ENCODE measurements around the gene GGA1.
A peak's percentile ranks its signal among the peaks of the same experiment; 100 is the strongest.

Gene GGA1

GRCh38 chr22:37566329-37566837, 42.3 kb upstream of the GGA1 start:
- no peak for TF ChIP-seq POLR2A (IDR thresholded peaks at IDR 0.05; ENCODE audit: extremely low read depth, insufficient read length)
- no peak for TF ChIP-seq MYC (IDR thresholded peaks at IDR 0.05; ENCODE audit: low read depth, low read length)
- no peak for TF ChIP-seq CTCF (IDR thresholded peaks at IDR 0.05; ENCODE audit: low read depth, low read length)
- TF ChIP-seq MAX (IDR thresholded peaks at IDR 0.05; ENCODE audit: low read depth, low read length): no peak

GRCh38 chr22:37566903-37567798, 41.5 kb upstream of the GGA1 start:
- DNase-seq (ENCODE audit: low read depth): peak; percentile 86
- H3K4me3 ChIP-seq (ENCODE audit: low read depth, low read length): no peak overlapping the region
- no peak for TF ChIP-seq MYC (IDR thresholded peaks at IDR 0.05; ENCODE audit: low read depth, low read length)
- 0 out of 2 replicates have a peak, but pooled peaks have one; percentile 14 for TF ChIP-seq MAX (IDR thresholded peaks at IDR 0.05; ENCODE audit: low read depth, low read length)
- peak; percentile 93 for TF ChIP-seq CTCF (IDR thresholded peaks at IDR 0.05; ENCODE audit: low read depth, low read length)
- no peak for TF ChIP-seq POLR2A (IDR thresholded peaks at IDR 0.05; ENCODE audit: extremely low read depth, insufficient read length)

More at GRCh38 chr22:37566329-37566837, 42.3 kb upstream of the GGA1 start:
- no peak for DNase-seq (ENCODE audit: low read depth)
- H3K4me3 ChIP-seq (ENCODE audit: low read depth, low read length): no peak overlapping the region

- H3K4me3 ChIP-seq (ENCODE audit: low read depth, low read length): no peak overlapping the region
- TF ChIP-seq POLR2A (IDR thresholded peaks at IDR 0.05; ENCODE audit: extremely low read depth, insufficient read length) (no peak), MYC (IDR thresholded peaks at IDR 0.05; ENCODE audit: low read depth, low read length) (no peak), CTCF (IDR thresholded peaks at IDR 0.05; ENCODE audit: low read depth, low read length) (no peak), MAX (IDR thresholded peaks at IDR 0.05; ENCODE audit: low read depth, low read length) (no peak)
- DNase-seq (ENCODE audit: low read depth): no peak
These were observed 40.6 kb upstream of the GGA1 start for GRCh38 chr22:37568012-37568411.

- no peak overlapping the region for H3K4me3 ChIP-seq (ENCODE audit: low read depth, low read length)
- no peak for TF ChIP-seq MYC (IDR thresholded peaks at IDR 0.05; ENCODE audit: low read depth, low read length)
- no peak for TF ChIP-seq POLR2A (IDR thresholded peaks at IDR 0.05; ENCODE audit: extremely low read depth, insufficient read length)
- TF ChIP-seq MAX (IDR thresholded peaks at IDR 0.05; ENCODE audit: low read depth, low read length): no peak
- no peak for TF ChIP-seq CTCF (IDR thresholded peaks at IDR 0.05; ENCODE audit: low read depth, low read length)
These were observed 40.1 kb upstream of the GGA1 start for GRCh38 chr22:37568448-37569008.

GRCh38 chr22:37569009-37569920, 39.4 kb upstream of the GGA1 start:
- TF ChIP-seq MYC (IDR thresholded peaks at IDR 0.05; ENCODE audit: low read depth, low read length) (no peak), CTCF (IDR thresholded peaks at IDR 0.05; ENCODE audit: low read depth, low read length) (no peak), POLR2A (IDR thresholded peaks at IDR 0.05; ENCODE audit: extremely low read depth, insufficient read length) (no peak), MAX (IDR thresholded peaks at IDR 0.05; ENCODE audit: low read depth, low read length) (no peak)
- H3K4me3 ChIP-seq (ENCODE audit: low read depth, low read length): no peak overlapping the region
- no peak for DNase-seq (ENCODE audit: low read depth)

More at GRCh38 chr22:37568448-37569008, 40.1 kb upstream of the GGA1 start:
- no peak for DNase-seq (ENCODE audit: low read depth)
